Measurements from ENCODE around the gene JAML. TPM values are rescaled to one million over a fixed set of nuclear protein-coding genes. Genes with fewer than 3 reads are reported as not detected.

Gene JAML
- total and polyA plus RNA-seq, 2 of the 13 experiments (the other 11 are each of a cell fraction or from before 2014, with no cell fraction given), result 2.0 to 3.3 TPM

GRCh38 chr11:118171269-118172062 is 53.3 kb downstream of the JAML start (continued):
- TF ChIP-seq LRRFIP1 (CRISPR knock-in tag; conservative IDR thresholded peaks at IDR 0.05) (no peak), ZSCAN20 (CRISPR knock-in tag; IDR thresholded peaks at IDR 0.05; ENCODE audit: borderline replicate concordance) (no peak), ZNF83 (CRISPR knock-in tag; IDR thresholded peaks at IDR 0.05; ENCODE audit: borderline replicate concordance) (no peak), ATRX (CRISPR knock-in tag; IDR thresholded peaks at IDR 0.05; ENCODE audit: borderline replicate concordance) (no peak), PREB (CRISPR knock-in tag; IDR thresholded peaks at IDR 0.05) (no peak), CSRNP2 (CRISPR knock-in tag; conservative IDR thresholded peaks at IDR 0.05; ENCODE audit: low read depth) (no peak), NR2F2 (IDR thresholded peaks at IDR 0.05; ENCODE audit: borderline replicate concordance, low read depth) (no peak), ZNF646 (CRISPR knock-in tag; IDR thresholded peaks at IDR 0.05) (no peak), RELA (CRISPR knock-in tag; IDR thresholded peaks at IDR 0.05) (no peak), MLLT10 (CRISPR knock-in tag; IDR thresholded peaks at IDR 0.05) (no peak), PAF1 (CRISPR knock-in tag; IDR thresholded peaks at IDR 0.05) (no peak), MAFG (CRISPR knock-in tag; IDR thresholded peaks at IDR 0.05) (no peak), TFE3 (CRISPR knock-in tag; IDR thresholded peaks at IDR 0.05) (no peak), ZNF343 (CRISPR knock-in tag; IDR thresholded peaks at IDR 0.05) (no peak)
